ENCODE data around the gene ZNF549.

DNA sequence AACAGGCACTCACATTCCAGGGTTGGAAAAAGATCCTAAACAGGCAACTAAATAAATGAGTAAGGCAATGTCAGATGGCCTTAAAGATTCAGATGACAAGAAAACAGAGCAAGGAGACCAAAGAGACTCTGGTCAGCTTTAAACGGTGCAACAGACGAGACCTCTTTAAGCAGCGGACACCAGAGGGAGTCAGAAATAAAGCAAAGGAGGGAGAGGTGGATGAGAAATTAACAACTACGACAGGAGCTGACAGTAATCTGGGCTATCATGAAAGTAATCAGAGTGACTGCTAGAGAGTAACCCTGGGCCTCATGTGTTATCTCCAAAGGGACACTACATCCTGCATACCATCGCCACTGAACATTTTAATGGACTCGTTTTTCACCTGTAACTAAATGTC, 31.4 kb downstream of the ZNF549 start:
- TF ChIP-seq, protein P1, sequence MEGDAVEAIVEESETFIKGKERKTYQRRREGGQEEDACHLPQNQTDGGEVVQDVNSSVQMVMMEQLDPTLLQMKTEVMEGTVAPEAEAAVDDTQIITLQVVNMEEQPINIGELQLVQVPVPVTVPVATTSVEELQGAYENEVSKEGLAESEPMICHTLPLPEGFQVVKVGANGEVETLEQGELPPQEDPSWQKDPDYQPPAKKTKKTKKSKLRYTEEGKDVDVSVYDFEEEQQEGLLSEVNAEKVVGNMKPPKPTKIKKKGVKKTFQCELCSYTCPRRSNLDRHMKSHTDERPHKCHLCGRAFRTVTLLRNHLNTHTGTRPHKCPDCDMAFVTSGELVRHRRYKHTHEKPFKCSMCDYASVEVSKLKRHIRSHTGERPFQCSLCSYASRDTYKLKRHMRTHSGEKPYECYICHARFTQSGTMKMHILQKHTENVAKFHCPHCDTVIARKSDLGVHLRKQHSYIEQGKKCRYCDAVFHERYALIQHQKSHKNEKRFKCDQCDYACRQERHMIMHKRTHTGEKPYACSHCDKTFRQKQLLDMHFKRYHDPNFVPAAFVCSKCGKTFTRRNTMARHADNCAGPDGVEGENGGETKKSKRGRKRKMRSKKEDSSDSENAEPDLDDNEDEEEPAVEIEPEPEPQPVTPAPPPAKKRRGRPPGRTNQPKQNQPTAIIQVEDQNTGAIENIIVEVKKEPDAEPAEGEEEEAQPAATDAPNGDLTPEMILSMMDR (IDR thresholded peaks at IDR 0.05) = no peak
- TF ChIP-seq POLR2A (IDR thresholded peaks at IDR 0.05) = no peak
